ENCODE data around the gene CRACR2B. TPM values are rescaled to one million over a fixed set of nuclear protein-coding genes. Genes with fewer than 3 reads are reported as not detected.

The CRACR2B gene
- total RNA-seq, 4 donors from 2014 or later: 7.1 to 19.7 (median 16.8) TPM

GRCh38 chr11:839280-839623 lies 11.5 kb downstream of the CRACR2B start:
- H3K36me3 ChIP-seq: peaks cover 0 to 55% (median 7%) of the 10 kb centered on the region in 3 donors
- TF ChIP-seq CTCF (IDR thresholded peaks at IDR 0.05): no peak
- 73 to 87% methylated on average over 3 to 4 of the region's 5 CpGs for WGBS, 2 donors

GRCh38 chr11:839875-840617 lies 12.3 kb downstream of the CRACR2B start:
- peak overlapping the region in 3 of 4 donors; percentile 3 to 93 (median 55) for H3K27ac ChIP-seq
- peaks cover 0 to 74% (median 38%) of the 10 kb centered on the region in 4 donors for H3K4me1 ChIP-seq
- no peaks in the 10 kb centered on the region for H3K9me3 ChIP-seq
- no peaks in the 10 kb centered on the region for H3K27me3 ChIP-seq
- DNase-seq (ENCODE audit: low spot score in 2 of 2): no peak
- H3K4me3 ChIP-seq: no peak overlapping the region
- no peak for TF ChIP-seq EP300 (IDR thresholded peaks at IDR 0.05)
- TF ChIP-seq CTCF (IDR thresholded peaks at IDR 0.05): no peak
- TF ChIP-seq POLR2A (IDR thresholded peaks at IDR 0.05): no peak
- whole genome bisulfite sequencing, 2 donors: 74 to 77% methylated on average over 15 to 20 of the region's 25 CpGs
- peaks cover 0 to 55% (median 7%) of the 10 kb centered on the region in 3 donors for H3K36me3 ChIP-seq

More at GRCh38 chr11:839280-839623, 11.5 kb downstream of the CRACR2B start:
- no peaks in the 10 kb centered on the region for H3K9me3 ChIP-seq
- peaks cover 0 to 74% (median 41%) of the 10 kb centered on the region in 4 donors for H3K4me1 ChIP-seq
- no peak overlapping the region for H3K4me3 ChIP-seq
- H3K27me3 ChIP-seq: no peaks in the 10 kb centered on the region
- H3K27ac ChIP-seq: peak overlapping the region in 1 of 4 donors; percentile 48
- no peak for DNase-seq (ENCODE audit: low spot score in 2 of 2)

- TF ChIP-seq EP300 (IDR thresholded peaks at IDR 0.05) (no peak), CTCF (IDR thresholded peaks at IDR 0.05) (no peak), POLR2A (IDR thresholded peaks at IDR 0.05) (no peak)
- 0% methylated on average over 13 to 25 of the region's 27 CpGs for WGBS, 2 donors
- Histone ChIP-seq H3K4me3 (peak overlapping the region; percentile 69 to 95 (median 79)), H3K27me3 (no peaks in the 10 kb centered on the region), H3K9me3 (no peaks in the 10 kb centered on the region), H3K36me3 (peaks cover 0 to 43% (median 7%) of the 10 kb centered on the region in 3 donors), H3K4me1 (peaks cover 0 to 76% (median 47%) of the 10 kb centered on the region in 4 donors), H3K27ac (peak overlapping the region; percentile 92 to 98 (median 94))
- no peak for DNase-seq (ENCODE audit: low spot score in 2 of 2)
These were observed 14.3 kb downstream of the CRACR2B start for GRCh38 chr11:841981-842369.

- peak in 2 of 5 experiments; percentile 73 to 87 for TF ChIP-seq CTCF (IDR thresholded peaks at IDR 0.05)
- TF ChIP-seq EP300 (IDR thresholded peaks at IDR 0.05): peak in 1 of 2 donors; percentile 91
- TF ChIP-seq POLR2A (IDR thresholded peaks at IDR 0.05): peak; percentile 49 to 88
- peak within 1 kb of the TSS; percentile 92 to 98 (median 94) for H3K27ac ChIP-seq
- H3K36me3 ChIP-seq: peaks cover 0 to 43% (median 7%) of the 10 kb centered on the region in 3 donors
- peak; percentile 77 to 88 for DNase-seq (ENCODE audit: low spot score in 2 of 2)
- H3K9me3 ChIP-seq: no peaks in the 10 kb centered on the region
- WGBS, 2 donors: 0 to 1% methylated on average over 1 to 51 of the region's 87 CpGs
- peak within 1 kb of the TSS; percentile 69 to 95 (median 79) for H3K4me3 ChIP-seq
- H3K27me3 ChIP-seq: no peaks in the 10 kb centered on the region
- H3K4me1 ChIP-seq: peaks cover 0 to 77% (median 48%) of the 10 kb centered on the region in 4 donors
These were observed 14.8 kb downstream of the CRACR2B start, which contains the start of the genes POLR2L and TSPAN4 for GRCh38 chr11:842370-843002. POLR2L (minus strand) TSS chr11:842529; CDS start chr11:842508, 21 bp downstream. TSPAN4 (plus strand) TSS chr11:842852; CDS start chr11:850305, 7,453 bp downstream.
